NCI-H2227 treated with DMSO at 0.1 percent for 48 hours (cell line): ENCODE results near the gene ORAI2.
"Not testable (repeated sequence)": the region's sequence is repeated elsewhere in the genome, so short reads cannot be mapped to it uniquely, and the experiment has no call there.

ENCODE experiments used
- DNase-seq: peaks from one replicate; lab custom pipeline; 2025; lab: John Stamatoyannopoulos, UW

Gene ORAI2

GRCh38 chr7:102469972-102470825, 36.8 kb downstream of the ORAI2 start:
- DNase-seq, result no peak

- no peak for DNase-seq
Observed at GRCh38 chr7:102471791-102472125, 38.4 kb downstream of the ORAI2 start.

GRCh38 chr7:102472126-102473041, 39.0 kb downstream of the ORAI2 start:
- no peak for DNase-seq

GRCh38 chr7:102473271-102473991, 40.1 kb downstream of the ORAI2 start:
- DNase-seq, result no peak

GRCh38 chr7:102474116-102474515, 40.7 kb downstream of the ORAI2 start:
- DNase-seq, result not testable (repeated sequence)

GRCh38 chr7:102474736-102475435, 41.5 kb downstream of the ORAI2 start:
- DNase-seq, result not testable (repeated sequence)

GRCh38 chr7:102478314-102479208, 45.2 kb downstream of the ORAI2 start, which contains the start of gene POLR2J:
POLR2J (minus strand) TSS chr7:102478922; CDS start chr7:102478860, 62 bp downstream.
- DNase-seq, result not testable (repeated sequence)

GRCh38 chr7:102479209-102479584, 45.8 kb downstream of the ORAI2 start:
- DNase-seq, result not testable (repeated sequence)

- DNase-seq, result not testable (repeated sequence)
Observed at GRCh38 chr7:102479982-102480637, 46.7 kb downstream of the ORAI2 start.

GRCh38 chr7:102481962-102482361, 48.6 kb downstream of the ORAI2 start:
- DNase-seq, result not testable (repeated sequence)

GRCh38 chr7:102484317-102484716, 50.9 kb downstream of the ORAI2 start:
- not testable (repeated sequence) for DNase-seq

- DNase-seq, result not testable (repeated sequence)
Observed at GRCh38 chr7:102490529-102491075, 57.2 kb downstream of the ORAI2 start.

- DNase-seq, result not testable (repeated sequence)
Observed at GRCh38 chr7:102493220-102493935, 60.0 kb downstream of the ORAI2 start.

- not testable (repeated sequence) for DNase-seq
Observed at GRCh38 chr7:102494026-102494425, 60.7 kb downstream of the ORAI2 start.

- not testable (repeated sequence) for DNase-seq
Observed at GRCh38 chr7:102494473-102495149, 61.2 kb downstream of the ORAI2 start.

GRCh38 chr7:102496861-102497260, 63.5 kb downstream of the ORAI2 start:
- not testable (repeated sequence) for DNase-seq

GRCh38 chr7:102497308-102497707, 63.9 kb downstream of the ORAI2 start:
- not testable (repeated sequence) for DNase-seq

GRCh38 chr7:102498321-102498720, 64.9 kb downstream of the ORAI2 start:
- not testable (repeated sequence) for DNase-seq
